ENCODE measurements around the gene H1-8. TPM values are rescaled to one million over a fixed set of nuclear protein-coding genes. Genes with fewer than 3 reads are reported as not detected.
A peak's percentile ranks its signal among the peaks of the same experiment; 100 is the strongest.

Gene H1-8
- total RNA-seq, 1 experiment from 2014 or later: not detected

- Histone ChIP-seq H3K4me3 (ENCODE audit: insufficient read depth, low read depth, low read length) (no peak overlapping the region), H3K36me3 (replicated peaks; ENCODE audit: control insufficient read depth, insufficient read depth, low read length) (no peaks in the 10 kb centered on the region; the same call in 1 of the 2 replicates), H3K27me3 (ENCODE audit: control insufficient read depth, insufficient read depth, low read length) (no peaks in the 10 kb centered on the region)
- DNase-seq: peak; percentile 66
These were observed 21.4 kb upstream of the H1-8 start for GRCh38 chr3:129521611-129522010.

- H3K4me3 ChIP-seq (ENCODE audit: insufficient read depth, low read depth, low read length): no peak overlapping the region
- H3K27me3 ChIP-seq (ENCODE audit: control insufficient read depth, insufficient read depth, low read length): no peaks in the 10 kb centered on the region
- no peaks in the 10 kb centered on the region; the same call in 1 of the 2 replicates for H3K36me3 ChIP-seq (replicated peaks; ENCODE audit: control insufficient read depth, insufficient read depth, low read length)
- peak; percentile 39 for DNase-seq
These were observed 20.0 kb upstream of the H1-8 start for GRCh38 chr3:129522953-129523352.

DNA sequence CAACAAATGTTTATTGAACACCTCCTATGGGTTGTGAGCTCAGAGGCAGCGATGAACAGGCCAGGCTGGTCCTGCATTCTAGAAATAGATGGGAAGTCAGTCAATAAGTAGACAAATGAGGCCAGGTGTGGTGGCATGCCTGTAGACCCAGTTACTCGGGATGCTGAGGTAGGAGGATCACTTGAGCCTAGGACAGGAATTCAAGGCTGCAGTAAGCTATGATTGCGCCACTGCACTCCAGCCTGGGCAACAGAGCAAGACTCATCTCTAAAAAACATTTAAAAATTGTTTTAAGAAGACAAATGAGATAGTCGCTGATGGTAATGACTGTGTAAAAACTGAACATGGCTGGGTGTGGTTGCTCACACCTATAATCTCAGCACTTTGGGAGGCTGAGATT is 18.9 kb upstream of the H1-8 start:
- no peak for DNase-seq

GRCh38 chr3:129525341-129525968 is 17.5 kb upstream of the H1-8 start:
- Histone ChIP-seq H3K27me3 (ENCODE audit: control insufficient read depth, insufficient read depth, low read length) (no peaks in the 10 kb centered on the region), H3K36me3 (replicated peaks; ENCODE audit: control insufficient read depth, insufficient read depth, low read length) (no peaks in the 10 kb centered on the region), H3K4me3 (ENCODE audit: insufficient read depth, low read depth, low read length) (no peak overlapping the region)
- DNase-seq: no peak

More for the DNA sequence above, 18.9 kb upstream of the H1-8 start:
- Histone ChIP-seq H3K27me3 (ENCODE audit: control insufficient read depth, insufficient read depth, low read length) (no peaks in the 10 kb centered on the region), H3K36me3 (replicated peaks; ENCODE audit: control insufficient read depth, insufficient read depth, low read length) (no peaks in the 10 kb centered on the region; the same call in 1 of the 2 replicates), H3K4me3 (ENCODE audit: insufficient read depth, low read depth, low read length) (no peak overlapping the region)

DNA sequence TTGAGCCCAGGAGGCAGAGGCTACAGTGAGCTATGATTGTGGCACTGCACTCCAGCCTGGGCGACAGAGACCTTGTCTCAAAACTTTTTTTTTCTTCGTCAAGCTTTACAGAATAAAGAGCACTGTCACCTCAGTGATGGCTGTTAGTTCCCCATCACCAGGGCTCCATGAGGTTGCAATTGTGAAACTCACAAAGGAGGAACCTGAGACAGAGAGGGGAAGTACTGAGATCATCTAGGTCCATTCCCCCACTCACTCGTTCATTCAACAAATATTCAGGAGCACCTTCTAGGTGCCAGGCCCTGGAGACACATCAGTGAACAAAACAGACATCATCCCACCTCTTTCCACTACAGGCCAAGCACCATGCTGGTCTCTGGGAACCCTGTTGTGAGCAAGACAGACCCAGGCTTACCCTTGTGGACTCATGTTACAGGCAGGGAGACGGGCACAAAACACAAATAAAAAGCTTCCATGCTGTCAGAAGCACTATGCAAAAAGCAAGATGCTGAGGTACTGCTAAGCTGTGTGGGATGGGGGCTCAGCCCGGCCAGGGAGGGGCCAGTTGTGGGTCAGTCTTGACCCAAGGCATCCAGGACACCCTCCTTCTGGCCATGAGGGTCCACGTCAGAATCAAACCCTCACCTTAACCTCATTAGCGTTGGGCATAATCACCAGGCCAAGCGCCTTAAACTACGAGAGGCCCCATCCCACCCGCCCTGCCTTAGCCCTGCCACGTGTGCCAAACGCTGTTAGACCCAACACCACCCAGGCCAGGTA is 16.7 kb upstream of the H1-8 start:
- no peaks in the 10 kb centered on the region for H3K36me3 ChIP-seq (replicated peaks; ENCODE audit: control insufficient read depth, insufficient read depth, low read length)
- H3K4me3 ChIP-seq (ENCODE audit: insufficient read depth, low read depth, low read length): no peak overlapping the region
- H3K27me3 ChIP-seq (ENCODE audit: control insufficient read depth, insufficient read depth, low read length): no peaks in the 10 kb centered on the region
- DNase-seq: peak; percentile 63

- peak; percentile 22 for DNase-seq
- Histone ChIP-seq H3K4me3 (ENCODE audit: insufficient read depth, low read depth, low read length) (no peak overlapping the region), H3K27me3 (ENCODE audit: control insufficient read depth, insufficient read depth, low read length) (no peaks in the 10 kb centered on the region), H3K36me3 (replicated peaks; ENCODE audit: control insufficient read depth, insufficient read depth, low read length) (no peaks in the 10 kb centered on the region)
These were observed 15.7 kb upstream of the H1-8 start for GRCh38 chr3:129527262-129527661.

DNA sequence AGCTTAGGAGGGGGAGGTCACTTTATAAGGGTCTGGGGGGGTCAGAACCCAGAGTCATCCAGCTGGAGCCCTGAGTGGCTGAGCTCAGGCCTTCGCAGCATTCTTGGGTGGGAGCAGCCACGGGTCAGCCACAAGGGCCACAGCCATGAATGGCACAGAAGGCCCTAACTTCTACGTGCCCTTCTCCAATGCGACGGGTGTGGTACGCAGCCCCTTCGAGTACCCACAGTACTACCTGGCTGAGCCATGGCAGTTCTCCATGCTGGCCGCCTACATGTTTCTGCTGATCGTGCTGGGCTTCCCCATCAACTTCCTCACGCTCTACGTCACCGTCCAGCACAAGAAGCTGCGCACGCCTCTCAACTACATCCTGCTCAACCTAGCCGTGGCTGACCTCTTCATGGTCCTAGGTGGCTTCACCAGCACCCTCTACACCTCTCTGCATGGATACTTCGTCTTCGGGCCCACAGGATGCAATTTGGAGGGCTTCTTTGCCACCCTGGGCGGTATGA is 14.3 kb upstream of the H1-8 start, which contains the start of gene RHO:
Gene RHO (plus strand): TSS at position 51 of the 512 bp plus-strand sequence. CDS start 95 bp downstream, at position 146.
- no peak within 1 kb of the TSS for H3K4me3 ChIP-seq (ENCODE audit: insufficient read depth, low read depth, low read length)
- H3K27me3 ChIP-seq (ENCODE audit: control insufficient read depth, insufficient read depth, low read length): no peaks in the 10 kb centered on the region
- no peaks in the 10 kb centered on the region for H3K36me3 ChIP-seq (replicated peaks; ENCODE audit: control insufficient read depth, insufficient read depth, low read length)
- DNase-seq: no peak

- Histone ChIP-seq H3K27me3 (ENCODE audit: control insufficient read depth, insufficient read depth, low read length) (no peaks in the 10 kb centered on the region), H3K4me3 (ENCODE audit: insufficient read depth, low read depth, low read length) (no peak overlapping the region), H3K36me3 (replicated peaks; ENCODE audit: control insufficient read depth, insufficient read depth, low read length) (no peaks in the 10 kb centered on the region)
- no peak for DNase-seq
These were observed 13.4 kb upstream of the H1-8 start for GRCh38 chr3:129529436-129530210.

GRCh38 chr3:129530251-129530791 is 12.7 kb upstream of the H1-8 start:
- H3K36me3 ChIP-seq (replicated peaks; ENCODE audit: control insufficient read depth, insufficient read depth, low read length): no peaks in the 10 kb centered on the region
- peak; percentile 91 for DNase-seq
- H3K27me3 ChIP-seq (ENCODE audit: control insufficient read depth, insufficient read depth, low read length): no peaks in the 10 kb centered on the region
- H3K4me3 ChIP-seq (ENCODE audit: insufficient read depth, low read depth, low read length): no peak overlapping the region

DNA sequence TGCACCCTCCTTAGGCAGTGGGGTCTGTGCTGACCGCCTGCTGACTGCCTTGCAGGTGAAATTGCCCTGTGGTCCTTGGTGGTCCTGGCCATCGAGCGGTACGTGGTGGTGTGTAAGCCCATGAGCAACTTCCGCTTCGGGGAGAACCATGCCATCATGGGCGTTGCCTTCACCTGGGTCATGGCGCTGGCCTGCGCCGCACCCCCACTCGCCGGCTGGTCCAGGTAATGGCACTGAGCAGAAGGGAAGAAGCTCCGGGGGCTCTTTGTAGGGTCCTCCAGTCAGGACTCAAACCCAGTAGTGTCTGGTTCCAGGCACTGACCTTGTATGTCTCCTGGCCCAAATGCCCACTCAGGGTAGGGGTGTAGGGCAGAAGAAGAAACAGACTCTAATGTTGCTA is 12.2 kb upstream of the H1-8 start:
- no peaks in the 10 kb centered on the region for H3K27me3 ChIP-seq (ENCODE audit: control insufficient read depth, insufficient read depth, low read length)
- DNase-seq: no peak
- no peaks in the 10 kb centered on the region for H3K36me3 ChIP-seq (replicated peaks; ENCODE audit: control insufficient read depth, insufficient read depth, low read length)
- no peak overlapping the region for H3K4me3 ChIP-seq (ENCODE audit: insufficient read depth, low read depth, low read length)

DNA sequence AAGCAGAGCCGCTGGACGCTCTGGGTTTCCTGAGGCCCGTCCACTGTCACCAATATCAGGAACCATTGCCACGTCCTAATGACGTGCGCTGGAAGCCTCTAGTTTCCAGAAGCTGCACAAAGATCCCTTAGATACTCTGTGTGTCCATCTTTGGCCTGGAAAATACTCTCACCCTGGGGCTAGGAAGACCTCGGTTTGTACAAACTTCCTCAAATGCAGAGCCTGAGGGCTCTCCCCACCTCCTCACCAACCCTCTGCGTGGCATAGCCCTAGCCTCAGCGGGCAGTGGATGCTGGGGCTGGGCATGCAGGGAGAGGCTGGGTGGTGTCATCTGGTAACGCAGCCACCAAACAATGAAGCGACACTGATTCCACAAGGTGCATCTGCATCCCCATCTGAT is 11.3 kb upstream of the H1-8 start:
- no peak for DNase-seq
- Histone ChIP-seq H3K36me3 (replicated peaks; ENCODE audit: control insufficient read depth, insufficient read depth, low read length) (no peaks in the 10 kb centered on the region), H3K27me3 (ENCODE audit: control insufficient read depth, insufficient read depth, low read length) (no peaks in the 10 kb centered on the region), H3K4me3 (ENCODE audit: insufficient read depth, low read depth, low read length) (no peak overlapping the region)

GRCh38 chr3:129532261-129532660 is 10.7 kb upstream of the H1-8 start:
- no peak for DNase-seq
- no peaks in the 10 kb centered on the region for H3K27me3 ChIP-seq (ENCODE audit: control insufficient read depth, insufficient read depth, low read length)
- no peak overlapping the region for H3K4me3 ChIP-seq (ENCODE audit: insufficient read depth, low read depth, low read length)
- H3K36me3 ChIP-seq (replicated peaks; ENCODE audit: control insufficient read depth, insufficient read depth, low read length): no peaks in the 10 kb centered on the region

DNA sequence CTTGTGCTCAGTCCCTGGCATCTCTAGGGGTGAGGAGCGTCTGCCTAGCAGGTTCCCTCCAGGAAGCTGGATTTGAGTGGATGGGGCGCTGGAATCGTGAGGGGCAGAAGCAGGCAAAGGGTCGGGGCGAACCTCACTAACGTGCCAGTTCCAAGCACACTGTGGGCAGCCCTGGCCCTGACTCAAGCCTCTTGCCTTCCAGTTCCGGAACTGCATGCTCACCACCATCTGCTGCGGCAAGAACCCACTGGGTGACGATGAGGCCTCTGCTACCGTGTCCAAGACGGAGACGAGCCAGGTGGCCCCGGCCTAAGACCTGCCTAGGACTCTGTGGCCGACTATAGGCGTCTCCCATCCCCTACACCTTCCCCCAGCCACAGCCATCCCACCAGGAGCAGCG is 9.6 kb upstream of the H1-8 start:
- no peaks in the 10 kb centered on the region for H3K36me3 ChIP-seq (replicated peaks; ENCODE audit: control insufficient read depth, insufficient read depth, low read length)
- DNase-seq: no peak
- no peak overlapping the region for H3K4me3 ChIP-seq (ENCODE audit: insufficient read depth, low read depth, low read length)
- no peaks in the 10 kb centered on the region for H3K27me3 ChIP-seq (ENCODE audit: control insufficient read depth, insufficient read depth, low read length)

- H3K27me3 ChIP-seq (ENCODE audit: control insufficient read depth, insufficient read depth, low read length): no peaks in the 10 kb centered on the region
- H3K4me3 ChIP-seq (ENCODE audit: insufficient read depth, low read depth, low read length): no peak overlapping the region
- no peaks in the 10 kb centered on the region for H3K36me3 ChIP-seq (replicated peaks; ENCODE audit: control insufficient read depth, insufficient read depth, low read length)
- peak; percentile 69 for DNase-seq
These were observed 8.4 kb upstream of the H1-8 start for GRCh38 chr3:129534428-129535027.
